Tibial nerve (tissue), 4 donors: ENCODE results near the gene CACNA1E.

Experiments used
- CTCF ChIP-seq, 5 experiments: fragments of 200-600 bp in 3 of 5; fragments of 450-650 bp in 2 of 5; sonication (generic) in 3 of 5; IDR thresholded peaks; one replicate each; pipeline ENCODE4 v1.5.1; 2016 to 2019; ENCODE audit warnings: antibody characterized with exemption in 5 of 5, mild to moderate bottlenecking in 3 of 5, moderate library complexity in 2 of 5
- EP300 ChIP-seq, 2 donors: sonication (generic); formaldehyde crosslinking; IDR thresholded peaks; one replicate each; pipeline ENCODE4 v1.6.1; 2017; ENCODE audit warnings: antibody characterized with exemption in 2 of 2, mild to moderate bottlenecking in 1 of 2
- POLR2A ChIP-seq, 2 donors: fragments of 450-650 bp; IDR thresholded peaks; one replicate each; pipeline ENCODE4 v1.6.1; 2017; ENCODE audit warnings: antibody characterized with exemption in 2 of 2, mild to moderate bottlenecking in 2 of 2, moderate library complexity in 2 of 2

GRCh38 chr1:181718034-181718433 is 234.7 kb downstream of the CACNA1E start:
- TF ChIP-seq CTCF (IDR thresholded peaks at IDR 0.05) (no peak), POLR2A (IDR thresholded peaks at IDR 0.05) (no peak), EP300 (IDR thresholded peaks at IDR 0.05) (no peak)
